ENCODE data around the gene ANK2. TPM values are rescaled to one million over a fixed set of nuclear protein-coding genes. Genes with fewer than 3 reads are reported as not detected.

Gene ANK2
- total and polyA plus RNA-seq, 2 of the 13 experiments (the other 11 are each of a cell fraction or from before 2014, with no cell fraction given), result 2.7 to 15.1 TPM

DNA sequence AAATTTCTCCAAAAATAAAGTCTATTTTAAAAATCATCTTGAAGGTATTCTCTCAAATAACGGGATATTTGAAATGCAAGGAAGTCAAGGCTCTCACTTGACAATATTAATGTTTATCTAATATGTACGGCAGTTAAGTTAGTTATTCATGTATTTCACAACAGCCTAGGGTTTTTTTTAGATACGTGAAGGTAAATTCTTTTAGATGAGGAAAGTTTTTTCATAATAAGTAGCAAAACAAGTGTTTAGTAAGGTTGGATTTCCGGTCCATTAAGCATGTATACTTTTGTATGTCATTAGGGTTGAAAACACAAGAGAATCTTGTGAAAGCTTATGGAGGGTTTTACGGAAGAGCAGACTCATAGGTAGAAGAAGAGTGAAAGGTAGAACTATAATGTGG lies 273.3 kb downstream of the ANK2 start:
- in situ Hi-C loops (cut with HindIII; ENCODE audit: extremely low pct_ligation_motif_present, low pct_unique_long_range_greater_than_20kb) (no loop called here), intact Hi-C loops (cut with micrococcal nuclease; ENCODE audit: unreplicated experiment) (no loop called here)
- Histone ChIP-seq H3K4me1 (ENCODE audit: insufficient read depth, low read length) (no peaks in the 10 kb centered on the region), H3K9ac (ENCODE audit: insufficient read depth, low read depth, low read length) (no peak overlapping the region), H2AFZ (ENCODE audit: low read length) (no peak overlapping the region), H3K36me3 (replicated peaks in 1 of 2; ENCODE audit: control insufficient read depth in 1 of 2, insufficient read depth in 2 of 2, low read length in 2 of 2) (no peaks in the 10 kb centered on the region; a peak in 1 of 5 replicates), H3K4me2 (ENCODE audit: low read depth, low read length) (no peak overlapping the region), H3K79me2 (ENCODE audit: insufficient read depth, low read length) (no peaks in the 10 kb centered on the region), H4K20me1 (ENCODE audit: insufficient read depth, low read length) (no peaks in the 10 kb centered on the region), H3K9me3 (ENCODE audit: low read length) (no peaks in the 10 kb centered on the region), H3K27ac (ENCODE audit: extremely low read length, insufficient read depth, low read length) (no peak overlapping the region), H3K27me3 (ENCODE audit: control insufficient read depth in 1 of 2, insufficient read depth in 2 of 2, low read length in 2 of 2) (no peaks in the 10 kb centered on the region), H3K4me3 (replicated peaks in 1 of 3; ENCODE audit: insufficient read depth in 1 of 3, low read depth in 2 of 3, low read length in 3 of 3) (no peak overlapping the region)
- TF ChIP-seq NCOA2 (CRISPR knock-in tag; IDR thresholded peaks at IDR 0.05), result no peak
- no peak for TF ChIP-seq SUZ12 (IDR thresholded peaks at IDR 0.05; ENCODE audit: low read depth, low read length)
- TF ChIP-seq SIN3B (IDR thresholded peaks at IDR 0.05; ENCODE audit: low read length), result no peak
- TF ChIP-seq ZNF562 (CRISPR knock-in tag; IDR thresholded peaks at IDR 0.05; ENCODE audit: borderline replicate concordance), result no peak
- TF ChIP-seq ZBTB40 (IDR thresholded peaks at IDR 0.05), result no peak
- TF ChIP-seq ZBTB40 (CRISPR knock-in tag; IDR thresholded peaks at IDR 0.05), result no peak
- no peak for TF ChIP-seq MLX (CRISPR knock-in tag; IDR thresholded peaks at IDR 0.05)
- CTCF ChIA-PET (ENCODE audit: low intra/inter-chr PET ratio, low total read pairs), result no interaction called here
- BruUV-seq (replicated peaks), result no TSS peak
- 91% methylated on average over 5 of the region's 5 CpGs for whole genome bisulfite sequencing (ENCODE audit: low lambda C conversion rate)
- DNase-seq (ENCODE audit: low spot score), result no peak
- POLR2A ChIA-PET, result no interaction called here
- FAIRE-seq, result no peak
- ATAC-seq, result no peak
